ENCODE measurements around the gene IL1A.

IL1A gene

DNA sequence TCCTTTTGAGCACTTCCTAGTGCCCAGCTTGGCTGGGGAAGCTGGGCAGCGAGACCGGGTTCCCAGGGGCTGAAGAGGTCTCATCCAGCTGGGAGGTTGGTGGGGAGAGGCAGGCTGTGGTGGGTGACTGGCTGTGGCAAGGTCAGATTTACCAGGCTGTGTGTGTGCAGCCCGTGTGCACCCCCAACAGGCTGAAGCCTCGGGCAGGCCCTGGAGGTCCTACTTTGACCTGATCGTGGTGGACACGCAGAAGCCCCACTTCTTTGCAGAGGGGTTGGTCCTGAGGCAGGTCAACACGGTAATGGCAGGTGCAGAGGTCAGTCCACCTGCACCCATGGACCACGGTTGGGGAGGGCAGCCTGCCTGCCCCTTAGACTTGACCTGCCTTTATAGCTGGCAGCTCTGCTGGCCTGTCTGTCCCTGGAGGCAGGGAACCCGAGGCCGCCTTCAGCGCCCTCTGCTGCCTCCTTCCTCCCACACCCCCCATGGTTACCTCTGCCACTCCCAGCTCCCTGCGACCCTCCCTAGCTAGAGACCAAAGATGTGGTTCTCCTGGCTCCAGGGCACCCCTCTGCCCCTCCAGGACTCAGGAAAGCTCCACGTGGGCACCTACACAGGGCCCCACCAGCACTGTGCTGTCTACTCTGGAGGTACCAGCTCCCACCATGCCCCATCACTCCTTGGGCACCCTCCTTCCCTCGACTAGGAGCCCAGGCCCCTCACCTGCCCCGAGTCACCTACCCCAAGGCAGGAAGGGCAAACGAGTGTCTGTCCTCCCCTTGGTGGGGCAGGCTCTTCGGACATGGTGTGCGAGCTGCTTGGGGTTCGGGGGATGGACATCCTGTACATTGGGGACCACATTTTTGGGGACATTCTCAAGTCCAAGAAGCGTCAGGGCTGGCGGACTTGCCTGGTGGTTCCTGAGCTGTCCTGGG lies 59.4 kb downstream of the IL1A start:
- no peak for DNase-seq

DNA sequence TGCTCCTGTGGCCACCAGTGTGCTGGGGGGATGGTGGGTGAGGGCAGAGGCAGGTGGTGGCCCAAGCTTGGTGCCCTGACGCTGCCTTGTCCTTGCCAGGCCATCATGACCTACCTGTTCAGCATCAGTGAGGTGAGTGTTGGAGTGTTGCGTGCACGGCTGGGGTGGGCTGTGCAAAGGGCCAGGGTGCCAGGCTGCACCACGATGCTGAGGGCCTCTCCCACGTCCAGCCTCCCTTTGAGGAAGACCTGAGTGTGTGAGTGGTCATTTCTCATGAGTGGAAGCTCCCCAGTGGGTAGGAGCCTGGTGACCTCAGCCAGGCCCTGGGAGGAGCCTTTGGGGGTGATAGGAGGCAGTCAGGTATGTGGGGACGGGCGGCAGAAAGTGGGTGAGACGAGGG lies 60.3 kb downstream of the IL1A start:
- DNase-seq, result no peak
